Kidney capillary endothelial cell (primary cell): ENCODE measurements around the gene MRPS14.
"Not testable (repeated sequence)": the region's sequence is repeated elsewhere in the genome, so short reads cannot be mapped to it uniquely, and the experiment has no call there.

Source experiments
- DNase-seq: peaks from one replicate; pipeline ENCODE4 v3.0.0-alpha.2; 2018; ENCODE audit warnings: low spot score

Gene MRPS14

DNA sequence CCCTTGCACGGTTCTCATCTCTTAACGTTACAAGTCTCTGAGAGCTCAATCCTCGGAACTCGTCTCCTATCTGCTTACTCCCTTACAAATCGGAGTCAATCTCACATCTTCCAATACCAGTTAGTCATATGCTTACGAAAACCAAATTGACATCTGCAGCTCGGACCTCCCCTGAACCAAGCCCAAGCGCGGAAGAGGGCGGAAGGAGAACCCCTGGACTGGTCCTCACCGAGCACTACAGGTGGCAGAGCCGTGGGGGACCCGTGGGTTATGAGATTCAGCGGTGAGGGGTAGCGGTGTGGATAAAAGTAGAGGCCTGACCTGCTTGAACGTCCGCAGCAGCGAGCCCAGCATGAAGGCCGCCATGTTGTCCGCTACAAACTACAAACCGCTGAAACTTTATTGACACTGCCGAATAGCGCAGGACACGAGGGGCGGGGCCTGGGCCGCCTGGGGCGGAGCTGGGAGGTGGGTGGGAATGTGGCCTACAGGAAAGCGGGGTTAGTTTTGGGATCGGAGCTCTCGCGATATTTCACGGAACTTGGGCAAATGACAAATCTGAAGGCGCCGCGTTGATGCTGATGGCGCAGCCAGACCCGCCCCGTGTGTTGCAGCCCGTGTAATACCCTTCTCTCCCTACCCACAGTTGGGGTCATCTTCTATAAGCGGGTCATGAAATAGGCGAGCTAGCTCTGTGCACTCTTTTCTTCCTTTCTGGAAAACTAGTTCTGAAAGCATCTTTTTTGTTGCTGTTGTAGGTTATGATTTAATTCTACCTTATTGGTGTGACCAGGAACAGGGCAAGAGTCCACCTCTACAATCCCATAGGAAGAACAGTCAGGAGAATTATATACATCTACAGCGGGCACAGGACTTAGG, at the start of gene MRPS14:
Gene MRPS14 (minus strand): TSS at position 383 of the 879 bp plus-strand sequence. CDS start 17 bp downstream, at position 366.
- peak; percentile 94 for DNase-seq

DNA sequence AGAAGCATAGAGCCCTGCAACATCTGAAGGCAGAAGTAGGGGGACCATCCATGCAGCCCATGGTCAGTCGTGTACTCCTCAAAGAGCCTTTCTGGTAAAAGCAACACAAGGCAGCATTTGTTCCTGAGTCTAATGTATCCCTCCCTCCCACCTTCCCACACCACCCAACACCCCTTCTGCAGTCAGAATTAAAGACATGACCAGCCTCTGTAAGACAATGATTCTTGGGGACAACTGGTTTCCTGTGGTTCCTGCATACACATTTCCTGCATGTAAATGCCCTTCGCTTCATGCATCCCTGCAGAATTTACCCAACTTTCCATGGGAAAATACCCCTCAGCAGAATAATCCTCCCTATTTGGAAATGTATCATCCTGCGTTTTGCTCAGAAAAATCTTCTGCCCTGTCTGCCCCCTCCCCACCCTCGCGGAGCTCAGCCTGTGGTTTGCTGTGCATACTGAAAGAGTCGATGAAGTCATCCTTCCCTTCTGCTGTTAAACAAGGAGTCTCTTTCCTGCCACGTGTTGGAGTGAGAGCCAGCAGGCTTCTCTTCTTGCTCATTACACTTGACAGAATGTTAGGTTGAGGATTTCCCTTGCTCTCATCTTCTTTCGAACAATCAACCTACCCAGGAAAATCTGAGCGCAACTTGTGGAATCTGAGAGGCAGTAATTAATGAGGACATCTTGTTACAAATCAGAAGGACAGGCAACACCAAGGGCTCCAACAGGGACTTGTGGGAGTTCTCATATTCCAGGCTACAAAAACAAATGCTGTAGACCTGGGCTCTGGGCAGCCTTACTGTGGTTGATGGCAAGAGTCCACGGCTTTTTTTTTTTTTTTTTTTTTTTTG, 49.1 kb upstream of the MRPS14 start:
- peak; percentile 78 for DNase-seq

DNA sequence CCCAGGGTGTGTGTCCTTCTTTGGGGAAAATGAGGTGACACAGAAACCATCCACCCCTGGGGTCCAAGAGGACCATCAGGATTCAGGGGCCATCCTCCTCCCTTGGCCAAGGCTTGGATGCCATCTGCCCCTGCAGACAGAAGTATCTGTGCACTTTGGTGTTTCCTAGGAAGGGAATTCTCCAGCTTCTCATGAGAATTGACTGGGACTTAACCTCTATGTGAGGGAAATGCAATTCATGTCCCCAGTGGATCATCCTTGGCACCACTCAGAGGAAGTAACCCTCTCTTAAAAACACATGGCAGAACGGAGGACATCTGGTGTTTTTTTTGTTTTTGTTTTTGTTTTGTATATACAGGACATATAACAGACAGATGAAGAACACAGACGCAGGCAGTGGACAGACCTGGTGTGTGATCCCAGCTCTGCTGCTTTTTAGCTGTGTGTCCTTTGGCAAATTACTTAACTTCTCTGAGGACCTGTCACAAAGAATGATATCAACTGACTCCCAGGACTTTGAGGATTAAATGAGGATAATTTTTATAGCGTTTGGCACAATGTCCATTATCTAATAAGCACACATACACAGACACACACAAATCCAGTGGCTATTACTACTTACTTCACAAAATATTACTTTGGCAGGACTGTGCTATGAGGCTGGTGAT, 48.2 kb upstream of the MRPS14 start:
- no peak for DNase-seq

DNA sequence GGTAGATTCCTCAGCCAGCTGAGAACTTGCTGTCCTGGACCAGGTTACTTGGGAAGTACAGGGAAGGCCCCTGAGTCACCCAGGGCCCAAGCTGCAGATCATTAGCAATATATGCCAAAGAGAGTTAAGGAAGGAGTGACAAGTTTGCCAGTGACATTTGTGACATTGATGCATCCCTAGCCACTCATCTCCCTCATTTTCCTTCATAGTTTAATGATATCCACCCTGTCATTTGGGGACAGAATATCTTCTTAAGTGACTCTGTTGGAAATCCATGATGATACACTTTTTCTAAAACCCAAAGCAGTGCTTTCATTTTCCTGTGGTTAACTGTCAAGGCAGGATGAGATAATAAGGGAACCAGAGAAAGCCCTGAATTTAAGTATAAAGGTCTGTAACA, 47.6 kb upstream of the MRPS14 start:
- DNase-seq, result no peak

DNA sequence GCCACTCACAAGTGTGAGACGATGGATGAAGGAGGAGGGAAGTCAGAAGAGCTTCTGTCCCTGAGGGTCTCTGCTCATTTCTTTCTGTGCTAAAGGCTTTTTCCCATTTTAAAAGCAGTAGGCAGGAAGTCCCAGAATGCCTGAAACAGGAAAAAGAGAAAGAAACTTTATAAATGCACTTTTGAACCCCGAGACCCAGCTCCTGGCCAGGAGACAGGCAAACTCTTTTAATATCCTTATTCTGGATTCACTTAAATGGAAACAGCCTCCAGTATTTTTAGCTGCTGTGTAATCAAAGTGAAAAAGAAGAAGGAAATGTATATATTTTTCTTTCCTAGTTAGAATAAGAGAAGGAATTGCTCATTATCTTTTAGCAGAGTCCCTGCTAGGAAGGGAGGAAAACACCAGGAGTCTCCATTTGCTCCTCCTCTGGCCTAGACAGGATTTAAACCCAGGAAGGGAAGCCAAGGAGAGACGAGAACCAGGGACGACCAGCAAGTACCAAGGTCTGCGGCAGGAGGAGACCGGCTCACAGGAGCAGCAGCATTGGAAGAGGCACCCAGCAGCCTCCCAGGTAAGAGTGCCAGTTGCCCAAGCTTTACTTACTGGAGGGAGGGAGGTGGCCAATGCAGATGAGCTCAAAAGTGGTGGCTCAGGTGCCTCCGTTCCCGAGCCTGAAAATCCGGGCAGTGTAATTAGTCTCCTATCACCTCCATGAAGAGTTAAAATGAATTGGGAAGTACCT, 44.3 kb upstream of the MRPS14 start, which contains the start of gene TNN:
Gene TNN (plus strand): TSS at position 472 of the 745 bp plus-strand sequence. CDS start 9,586 bp downstream, outside the sequence.
- DNase-seq, result no peak

DNA sequence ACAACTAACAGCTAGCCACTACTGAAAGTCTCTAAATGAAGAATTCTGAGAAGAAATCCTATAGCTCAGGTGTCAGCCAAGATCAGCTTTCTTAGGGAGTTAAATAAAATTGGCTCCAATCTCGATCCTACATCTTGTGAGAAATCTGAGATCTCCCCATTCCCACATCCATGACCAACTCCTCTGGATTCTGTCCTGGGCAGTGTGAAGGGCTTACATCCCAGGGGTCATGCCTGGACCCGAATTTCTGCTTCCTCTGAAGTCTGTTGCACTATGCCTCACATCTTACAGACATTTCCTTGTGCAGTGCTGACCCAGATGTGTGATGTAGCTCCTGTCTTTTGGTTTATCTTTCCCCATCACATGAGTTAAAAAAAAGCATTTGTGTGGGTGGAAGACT, 39.6 kb upstream of the MRPS14 start:
- DNase-seq, result no peak

DNA sequence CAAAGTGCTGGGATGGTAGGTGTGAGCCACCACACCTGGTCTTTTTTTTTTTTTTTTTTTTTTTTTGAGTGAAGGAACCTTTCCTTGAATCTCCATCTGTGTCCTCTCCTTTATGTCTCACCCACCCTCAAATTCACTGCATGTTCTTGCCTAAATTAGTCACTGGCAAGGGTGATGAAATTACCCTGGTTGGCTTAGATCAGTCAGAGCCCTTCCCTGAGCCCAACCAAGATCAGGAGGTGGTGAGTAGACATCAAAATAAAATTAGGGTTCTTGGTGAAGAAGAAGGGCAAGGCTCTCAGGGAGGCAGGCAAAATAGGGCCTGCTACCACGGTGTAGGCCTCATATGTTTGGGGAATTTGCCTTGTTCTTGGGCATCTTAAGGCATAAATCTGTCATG, 39.1 kb upstream of the MRPS14 start:
- DNase-seq, result no peak

DNA sequence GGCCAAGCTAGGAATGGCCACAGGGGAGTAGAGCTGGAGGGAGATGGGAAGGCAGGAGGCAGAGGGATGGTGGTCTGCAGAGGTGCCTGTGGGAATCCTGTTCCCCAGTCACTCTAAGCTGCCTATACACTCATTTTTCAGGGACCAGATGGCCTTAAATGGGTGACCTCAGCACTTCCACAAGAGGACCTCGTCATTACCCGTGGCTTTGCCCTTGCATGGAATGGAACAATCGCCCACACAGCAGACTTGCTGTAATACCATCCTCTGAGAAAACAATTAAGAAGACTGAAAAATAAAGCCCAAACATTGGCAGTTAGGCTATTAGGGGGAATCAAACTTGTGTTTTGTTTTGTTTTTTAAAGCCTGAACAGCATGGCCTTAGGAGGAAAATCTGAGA, 31.5 kb upstream of the MRPS14 start:
- no peak for DNase-seq

DNA sequence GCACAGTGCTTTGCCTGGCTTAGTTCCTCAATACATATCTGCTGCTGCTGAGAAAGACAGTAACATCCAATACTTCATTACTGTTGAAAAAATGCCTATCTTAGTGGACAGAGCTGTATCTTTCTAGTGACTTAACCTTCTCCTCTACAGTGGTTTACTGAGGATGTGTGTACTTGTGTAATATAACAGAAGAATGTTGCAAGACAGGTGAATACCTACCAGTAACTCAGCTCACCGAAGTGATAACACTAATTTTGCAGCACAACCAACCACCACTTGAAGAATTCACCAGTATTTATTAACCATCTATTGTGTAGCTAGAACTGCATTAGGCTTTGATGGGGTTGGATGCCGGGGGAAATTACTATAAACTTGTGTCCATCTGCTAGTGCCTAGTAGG, 27.8 kb upstream of the MRPS14 start:
- DNase-seq, result no peak

DNA sequence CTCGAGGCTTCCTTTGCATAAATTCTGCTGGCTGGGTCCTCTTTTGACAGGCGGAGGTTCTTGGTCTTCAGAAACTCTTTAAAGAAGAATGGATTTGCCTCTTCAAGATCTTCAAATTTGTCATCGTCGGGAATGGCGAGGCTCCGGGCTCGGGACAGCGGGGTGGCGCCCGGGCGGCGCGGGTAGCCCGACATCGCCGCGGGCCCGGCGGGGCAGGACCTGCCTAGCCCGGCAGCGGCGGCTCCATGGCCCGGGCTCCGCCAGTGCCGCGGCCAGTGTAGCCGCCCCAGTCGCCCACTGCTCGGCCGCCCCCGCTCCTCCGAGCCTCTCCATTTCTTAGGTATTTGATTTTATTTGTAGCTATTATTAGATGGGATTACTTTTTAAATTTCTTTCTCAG, 22.3 kb upstream of the MRPS14 start:
- DNase-seq, result no peak

DNA sequence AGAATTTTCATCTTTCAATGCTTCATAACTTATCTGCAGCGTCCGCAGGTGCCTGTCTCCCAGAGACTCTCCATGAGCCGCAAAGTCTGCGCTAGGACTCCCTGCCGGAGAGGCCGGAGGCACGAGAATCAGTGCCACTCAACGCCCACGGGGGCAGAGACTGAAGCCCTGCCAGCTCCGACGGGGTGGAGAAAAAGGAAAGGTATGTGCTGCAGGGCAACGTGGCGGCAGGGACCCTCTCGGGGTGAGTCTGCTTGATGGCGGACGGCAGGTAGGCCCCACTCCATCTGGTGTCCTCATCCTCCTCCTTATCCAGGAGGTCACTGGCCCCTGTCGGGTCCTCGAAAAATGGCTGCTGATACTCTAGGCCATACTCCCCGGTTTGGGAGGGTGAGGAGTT, 21.9 kb upstream of the MRPS14 start:
- no peak for DNase-seq

DNA sequence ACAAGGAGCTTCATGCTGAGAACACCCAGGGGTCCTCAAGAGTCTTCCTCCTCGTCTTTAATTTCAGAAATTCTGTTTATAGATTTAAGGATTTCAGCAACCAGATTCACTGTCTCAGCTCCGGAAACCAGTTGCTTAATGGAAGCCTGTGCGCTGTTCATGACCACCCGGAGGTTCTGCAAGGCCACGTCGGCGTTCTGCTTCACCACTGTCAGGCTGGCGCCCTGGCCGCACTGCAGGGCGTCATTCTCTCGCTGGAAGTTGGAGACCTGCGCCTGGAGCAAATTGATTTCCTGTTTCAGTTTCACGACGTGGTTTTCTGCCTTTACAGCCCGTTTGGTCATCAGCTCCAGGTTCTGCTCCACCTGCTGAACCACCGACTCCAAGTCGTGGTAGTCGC, 21.4 kb upstream of the MRPS14 start:
- not testable (repeated sequence) for DNase-seq

DNA sequence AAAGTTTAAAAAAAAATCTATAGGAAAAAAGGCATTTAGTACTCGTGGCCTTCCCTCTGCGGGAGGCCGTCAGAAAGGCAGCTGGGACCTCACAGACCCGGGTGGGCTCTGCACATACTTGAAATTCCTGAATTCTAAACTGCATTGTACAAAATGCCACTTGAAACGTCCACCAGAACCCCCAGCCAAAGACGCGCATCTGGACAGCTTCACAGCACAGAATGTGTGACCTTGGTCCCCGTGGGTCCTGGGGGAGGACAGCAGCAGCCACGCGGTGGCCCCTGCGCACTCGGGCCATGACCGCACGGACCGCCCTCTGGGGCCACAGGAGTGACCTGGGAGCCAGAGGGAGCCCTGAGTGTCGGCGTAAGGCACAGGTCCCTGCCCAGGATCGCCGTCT, 20.6 kb upstream of the MRPS14 start:
- no peak for DNase-seq

DNA sequence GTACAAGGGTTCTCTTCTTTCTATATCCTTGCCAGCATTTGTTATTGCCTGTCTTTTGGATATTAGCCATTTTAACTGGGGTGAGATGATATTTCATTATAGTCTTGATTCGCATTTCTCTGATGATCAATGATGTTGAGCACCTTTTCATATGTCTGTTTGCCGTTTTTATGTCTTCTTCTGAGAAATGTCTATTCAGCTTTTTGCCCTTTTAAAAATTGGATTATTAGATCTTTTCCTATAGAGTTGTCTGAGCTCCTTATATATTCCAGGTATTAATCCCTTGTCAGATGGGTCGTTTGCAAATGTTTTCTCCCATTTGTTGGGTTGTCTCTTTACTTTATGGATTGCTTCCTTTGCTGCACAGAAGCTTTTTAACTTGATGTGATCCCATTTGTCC, 19.4 kb upstream of the MRPS14 start:
- DNase-seq, result no peak

DNA sequence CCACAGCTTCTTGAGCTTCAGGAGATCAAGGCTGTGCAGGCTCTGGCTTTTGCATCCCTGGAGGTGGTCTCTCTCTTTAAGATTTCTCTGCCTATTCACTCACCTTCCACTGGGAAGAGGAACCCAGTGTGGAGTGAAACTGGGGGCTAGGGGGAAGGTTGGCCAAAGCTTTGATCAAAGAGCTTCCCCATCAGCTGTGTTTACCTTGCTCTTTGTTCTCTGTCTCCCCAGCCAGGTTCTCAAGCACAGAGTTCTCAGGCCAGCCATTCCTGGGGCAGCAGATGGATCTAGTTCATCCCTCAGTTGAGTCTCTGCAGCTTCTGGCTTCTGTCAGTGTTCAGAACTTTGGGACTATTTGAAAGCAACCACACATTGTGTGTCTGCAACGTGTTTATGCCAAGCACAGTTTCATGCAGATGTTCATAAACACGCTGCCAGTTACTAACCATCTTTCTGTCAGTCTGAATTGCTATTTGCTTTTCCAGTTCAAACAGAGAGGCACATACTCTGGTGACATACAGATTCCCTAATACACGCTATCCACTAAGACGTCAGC, 17.2 kb upstream of the MRPS14 start:
- DNase-seq, result no peak

DNA sequence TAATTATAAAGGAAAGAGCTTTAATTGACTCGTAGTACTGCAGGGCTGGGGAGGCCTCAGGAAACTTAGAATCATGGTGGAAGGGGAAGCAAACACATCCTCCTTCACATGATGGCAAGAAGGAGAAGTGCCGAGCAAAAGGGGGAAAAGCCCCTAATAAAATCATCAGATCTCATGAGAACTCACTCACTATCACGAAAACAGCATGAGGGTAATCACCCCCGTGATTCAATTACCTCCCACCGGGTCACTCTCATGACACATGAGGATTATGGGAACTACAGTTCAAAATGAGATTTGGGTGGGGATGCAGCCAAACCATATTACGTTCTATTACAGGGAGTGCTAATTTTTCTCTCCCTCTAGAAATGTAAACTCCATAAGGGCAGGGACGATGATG, 14.2 kb upstream of the MRPS14 start:
- DNase-seq, result no peak

DNA sequence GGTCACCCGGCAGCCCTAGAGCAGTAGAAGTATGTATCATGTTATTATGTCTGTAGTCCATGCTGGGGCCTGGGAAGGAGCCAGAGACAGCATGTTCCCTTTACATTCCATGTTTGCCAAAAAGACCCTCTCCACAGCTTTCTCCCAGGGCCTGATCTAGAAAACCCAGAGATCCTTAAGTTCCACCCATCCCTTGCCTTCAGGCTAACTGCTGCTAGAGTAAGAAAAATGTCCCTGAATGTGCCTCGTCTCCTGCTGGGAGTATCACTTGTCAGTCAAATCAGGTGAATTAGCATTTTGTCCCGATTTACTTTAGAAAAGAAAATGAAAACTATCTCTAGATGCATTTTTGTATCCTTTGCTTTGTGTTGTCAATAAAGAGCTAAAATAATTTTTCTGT, 13.3 kb upstream of the MRPS14 start:
- no peak for DNase-seq

DNA sequence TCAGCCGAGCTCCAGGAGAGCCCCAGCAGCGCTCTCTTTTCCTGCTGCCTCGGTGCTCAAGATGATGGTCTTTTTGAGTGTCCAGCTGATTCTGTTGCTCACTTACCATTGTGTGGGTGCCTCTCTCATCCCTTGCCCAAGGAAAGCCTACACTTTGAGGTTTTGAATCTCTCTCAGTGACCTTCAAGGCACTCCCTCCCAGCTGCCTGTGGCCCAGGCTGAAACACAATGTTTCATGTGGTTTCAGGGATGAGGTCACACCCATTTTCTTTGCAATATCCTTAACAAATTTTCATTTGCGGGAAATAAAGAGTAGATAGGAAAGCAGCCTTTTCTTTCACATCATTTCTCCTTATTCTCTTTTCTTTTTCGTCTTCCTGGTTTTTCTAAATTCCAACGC, 12.6 kb upstream of the MRPS14 start:
- DNase-seq, result no peak

DNA sequence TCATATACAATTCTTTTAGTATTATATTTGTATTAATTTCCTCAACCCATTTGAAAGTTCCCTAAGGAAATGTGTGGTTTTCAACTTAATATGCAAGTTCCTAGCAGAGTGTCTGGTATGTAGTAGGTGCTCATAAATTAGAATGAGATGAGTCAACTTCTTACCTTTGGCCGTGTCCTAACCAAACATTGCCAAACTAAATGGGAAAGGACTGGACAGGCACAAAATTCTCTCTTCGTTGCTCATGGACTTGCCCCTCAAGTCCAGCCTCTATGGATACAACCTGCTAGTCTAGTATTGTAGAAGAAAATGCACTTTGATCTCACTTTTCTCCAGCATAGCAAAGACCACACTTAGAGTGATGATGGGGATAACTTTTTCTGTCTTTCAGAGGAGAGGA, 11.6 kb upstream of the MRPS14 start:
- no peak for DNase-seq

DNA sequence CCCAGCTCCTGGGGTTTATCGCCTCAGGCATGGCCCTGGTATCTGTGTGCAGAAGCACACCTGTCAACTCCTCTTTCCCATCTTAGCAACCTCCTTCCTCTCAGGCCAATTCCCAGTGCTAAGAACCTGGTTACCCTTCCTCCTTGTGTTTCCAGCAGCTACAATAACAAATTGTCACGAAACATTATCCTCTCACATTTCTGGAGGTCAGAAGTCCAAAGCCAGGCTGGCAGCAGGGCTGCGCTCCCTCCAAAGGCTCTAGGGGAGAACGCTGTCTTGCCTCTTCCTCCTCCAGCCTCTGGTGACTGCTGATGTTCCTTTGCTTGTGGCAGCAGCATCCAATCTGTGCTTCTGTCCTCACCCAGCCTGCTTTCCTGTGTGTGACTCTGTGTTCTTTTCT, 10.7 kb upstream of the MRPS14 start:
- no peak for DNase-seq

DNA sequence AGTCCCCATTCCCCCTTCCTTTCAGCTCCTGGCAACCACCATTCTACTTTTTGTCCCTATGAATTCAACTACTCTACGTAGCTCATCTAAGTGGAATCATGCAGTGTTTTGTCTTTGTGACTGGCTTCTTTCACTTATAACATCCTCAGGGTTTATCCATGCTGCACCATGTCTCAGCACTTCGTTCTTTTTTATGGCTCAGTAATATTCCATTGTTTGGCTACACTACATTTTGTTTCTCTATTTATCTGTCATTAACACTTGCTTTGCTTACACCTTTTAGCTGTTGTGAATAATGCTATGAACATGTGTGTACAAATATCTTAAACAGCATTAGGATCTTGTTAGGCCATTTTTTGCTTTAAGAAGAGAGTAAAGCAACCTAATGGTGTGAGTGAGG, 1.5 kb upstream of the MRPS14 start:
- no peak for DNase-seq

DNA sequence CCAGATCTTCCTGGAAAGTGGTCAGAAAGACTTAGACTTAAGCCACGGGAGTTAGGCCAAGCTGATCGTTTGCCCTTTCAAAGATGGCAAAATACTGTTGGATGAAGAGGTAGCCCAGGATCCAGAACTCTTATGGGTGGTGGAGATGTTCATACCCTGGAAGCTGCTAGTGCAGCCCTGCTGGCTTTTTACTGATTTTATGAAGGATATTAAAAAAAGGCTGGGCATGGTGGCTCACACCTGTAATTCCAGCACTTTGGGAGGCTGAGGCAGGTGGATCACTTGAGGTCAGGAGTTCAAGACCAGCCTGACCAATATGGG, 657 bp upstream of the MRPS14 start:
- not testable (repeated sequence) for DNase-seq
